Astrocyte of the spinal cord (primary cell): Measurements from ENCODE around the gene KIF25.

Source experiments
- DNase-seq: peaks from one replicate; pipeline ENCODE4 v3.0.0; 2011; ENCODE audit warnings: low read depth, low spot score
- H3K4me3 ChIP-seq: 2 replicates; pipeline ENCODE4 v1.5.1; 2011; ENCODE audit warnings: low read depth, mild to moderate bottlenecking, low read length, moderate library complexity
- CTCF ChIP-seq: IDR thresholded peaks from 2 replicates; pipeline ENCODE4 v1.5.1; 2012; ENCODE audit warnings: low read depth, mild to moderate bottlenecking, low read length, inconsistent platforms
- in situ Hi-C: cut with HindIII; loops from 2 replicates; pipeline ENCODE4 v1.10.0; 2017; ENCODE audit warnings: low sequenced_read_pairs

KIF25 gene

GRCh38 chr6:168047841-168048723 lies 50.6 kb downstream of the KIF25 start:
- in situ Hi-C loops, result no loop called here
- DNase-seq, result no peak
- TF ChIP-seq CTCF, result no peak
- no peak overlapping the region for H3K4me3 ChIP-seq

GRCh38 chr6:168048724-168049025 lies 51.2 kb downstream of the KIF25 start:
- in situ Hi-C loops, result no loop called here
- TF ChIP-seq CTCF, result no peak
- H3K4me3 ChIP-seq, result no peak overlapping the region
- DNase-seq, result no peak

GRCh38 chr6:168049277-168049676 lies 51.8 kb downstream of the KIF25 start:
- DNase-seq, result no peak
- H3K4me3 ChIP-seq, result no peak overlapping the region
- in situ Hi-C loops, result no loop called here
- TF ChIP-seq CTCF, result no peak

- H3K4me3 ChIP-seq, result no peak overlapping the region
- TF ChIP-seq CTCF, result no peak
- in situ Hi-C loops, result no loop called here
- no peak for DNase-seq
Observed at GRCh38 chr6:168049706-168050224, 52.3 kb downstream of the KIF25 start.

- H3K4me3 ChIP-seq, result no peak overlapping the region
- no peak for TF ChIP-seq CTCF
- in situ Hi-C loops, result no loop called here
- no peak for DNase-seq
Observed at GRCh38 chr6:168050225-168050880, 52.9 kb downstream of the KIF25 start.

- in situ Hi-C loops, result no loop called here
Observed at GRCh38 chr6:168050881-168051586, 53.6 kb downstream of the KIF25 start.

More at GRCh38 chr6:168050881-168051586, 53.6 kb downstream of the KIF25 start:
- peak; percentile 25 for TF ChIP-seq CTCF
- no peak overlapping the region for H3K4me3 ChIP-seq
- DNase-seq, result no peak
